NCI-H2196 treated with DMSO at 0.1 percent for 48 hours (cell line): Measurements from ENCODE around the gene RSPH1.

Experiments
- DNase-seq: peaks from one replicate; lab custom pipeline; 2025; ENCODE audit not compliant: unreplicated experiment; lab: John Stamatoyannopoulos, UW

The RSPH1 gene

DNA sequence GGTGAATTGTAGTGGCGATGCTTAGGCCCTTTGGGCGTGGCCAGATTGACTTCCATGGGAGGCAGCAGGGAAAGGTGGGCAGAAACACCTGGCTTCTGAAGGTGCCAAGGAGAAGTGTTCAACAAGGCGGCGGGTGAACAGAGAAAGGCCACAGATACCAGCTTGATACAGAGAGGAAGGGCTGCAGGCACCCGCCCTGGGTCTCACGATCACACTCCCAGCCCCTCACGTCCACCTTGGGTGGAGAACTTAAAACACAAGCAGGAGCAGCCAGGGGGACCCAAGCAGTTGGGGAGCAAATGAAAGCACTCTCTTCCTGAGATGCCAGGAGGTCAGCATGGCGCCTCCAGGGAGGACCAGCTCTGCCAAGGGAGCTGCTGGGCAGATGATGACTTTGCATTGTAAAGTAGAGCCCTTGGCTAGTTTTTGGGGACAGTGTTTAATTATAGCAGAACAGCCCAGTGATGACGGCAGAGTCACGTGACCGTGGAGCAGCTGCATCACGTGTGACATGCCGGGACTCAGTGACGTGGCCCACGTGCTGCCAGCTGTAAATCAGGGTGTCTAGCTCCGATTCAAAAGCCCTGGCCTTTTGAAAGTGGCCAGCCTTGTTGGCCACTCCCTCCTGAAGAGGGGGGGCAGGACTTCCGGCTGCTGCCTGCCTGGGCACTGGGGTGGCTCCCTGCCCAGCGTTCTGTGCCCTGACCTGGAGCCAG lies 36.6 kb upstream of the RSPH1 start:
- peak; percentile 94 for DNase-seq

DNA sequence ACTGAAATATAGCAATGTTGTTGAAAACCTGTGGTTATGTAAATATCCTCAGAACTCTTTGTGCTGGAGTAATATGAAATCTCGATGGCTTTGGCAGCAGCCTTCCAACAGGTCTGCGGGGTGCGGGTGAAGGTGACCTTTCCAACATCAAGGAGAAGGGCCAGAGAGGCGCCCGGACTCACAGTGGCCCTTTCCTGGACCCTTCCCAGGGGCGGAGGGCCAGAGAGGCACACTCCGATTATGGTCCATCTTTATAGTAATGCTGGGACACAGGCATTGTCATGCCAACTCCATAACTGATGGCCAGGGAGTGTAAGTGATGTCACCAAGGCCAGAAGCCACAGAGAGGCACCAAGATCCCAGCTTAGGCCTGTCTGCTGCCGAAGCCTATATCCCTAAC lies 35.7 kb upstream of the RSPH1 start:
- DNase-seq: no peak

DNA sequence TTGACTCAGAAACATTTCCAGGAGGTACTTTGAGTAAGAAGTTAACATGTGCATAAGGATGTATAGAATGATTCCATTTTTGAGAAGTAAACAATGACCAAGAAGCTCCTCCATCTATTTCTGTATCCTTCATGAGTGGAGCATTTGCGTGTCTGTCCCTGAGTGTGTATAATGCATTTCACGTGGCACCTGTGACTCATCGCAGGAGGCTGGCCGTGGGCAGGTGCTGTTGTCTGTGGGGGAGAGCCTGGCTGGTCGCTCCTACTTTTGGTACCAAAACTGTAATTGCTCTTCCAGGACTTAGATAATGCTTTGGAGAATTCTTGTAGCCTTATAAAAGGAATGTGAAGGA lies 34.1 kb upstream of the RSPH1 start:
- no peak for DNase-seq

DNA sequence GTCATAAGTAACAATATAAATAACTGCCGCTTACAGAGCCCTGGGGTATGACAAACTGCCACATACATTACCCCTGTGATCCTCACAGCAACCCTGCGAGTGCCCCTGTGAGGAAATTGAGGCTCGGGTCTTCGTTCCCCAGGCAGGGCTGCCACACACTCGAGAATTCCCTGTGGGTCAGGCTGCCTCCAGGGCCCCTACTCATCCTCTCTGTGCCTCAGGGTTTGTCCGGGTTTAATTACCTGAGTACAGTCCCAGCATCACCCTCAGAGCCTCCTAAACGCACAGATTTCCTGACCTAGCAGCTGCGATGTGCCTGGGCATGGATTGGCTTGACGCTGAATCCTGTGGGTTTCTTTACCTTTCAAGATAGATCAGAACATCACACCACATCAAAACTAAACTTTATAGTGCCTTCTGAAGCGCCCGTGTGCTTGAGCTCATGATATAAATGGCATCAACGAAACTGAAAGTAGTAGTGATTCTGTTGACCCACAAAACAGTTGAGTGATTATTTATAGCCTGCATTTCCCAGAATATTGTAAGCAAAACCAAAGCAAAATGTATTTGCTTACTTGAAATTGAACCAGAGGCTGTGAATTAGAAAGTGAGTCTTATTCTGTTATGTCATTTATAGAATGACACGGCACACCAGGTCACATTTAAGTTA lies 31.6 kb upstream of the RSPH1 start:
- no peak for DNase-seq

DNA sequence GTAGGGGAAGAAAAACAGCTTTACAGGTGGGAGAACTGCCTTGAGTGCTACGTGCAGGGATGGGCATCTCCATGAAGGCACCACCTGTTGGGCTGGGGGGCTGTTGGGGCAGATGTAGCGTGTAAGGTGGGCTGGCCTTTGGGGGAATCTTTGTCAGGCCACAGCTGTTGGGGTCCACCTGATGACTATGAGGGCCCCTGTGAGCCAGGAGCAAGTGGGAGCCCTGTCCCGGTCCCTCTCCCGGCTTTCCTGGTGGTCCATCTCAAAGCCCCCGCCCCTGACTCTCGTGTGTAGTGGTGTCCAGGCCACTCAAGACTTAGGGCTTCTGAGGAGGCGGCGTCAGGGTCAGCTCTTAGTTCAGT lies 31.1 kb upstream of the RSPH1 start:
- no peak for DNase-seq

DNA sequence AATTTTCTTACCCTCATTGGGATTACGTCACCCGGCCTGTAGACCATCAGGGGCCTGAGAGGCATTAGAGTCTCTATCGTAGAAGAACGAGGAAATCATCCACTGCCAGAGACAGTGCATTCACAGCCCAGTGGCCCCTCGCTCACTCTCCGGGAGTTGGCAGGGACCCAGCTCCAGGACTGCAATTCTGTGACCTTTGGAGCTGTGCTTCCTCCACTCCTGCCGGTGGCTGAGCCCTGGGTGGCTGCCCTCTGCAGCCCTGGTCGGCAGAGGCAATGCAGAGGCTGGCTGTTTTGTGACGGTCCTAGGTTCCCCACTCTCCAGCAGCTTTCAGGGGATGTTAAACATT lies 30.3 kb upstream of the RSPH1 start:
- DNase-seq: no peak

DNA sequence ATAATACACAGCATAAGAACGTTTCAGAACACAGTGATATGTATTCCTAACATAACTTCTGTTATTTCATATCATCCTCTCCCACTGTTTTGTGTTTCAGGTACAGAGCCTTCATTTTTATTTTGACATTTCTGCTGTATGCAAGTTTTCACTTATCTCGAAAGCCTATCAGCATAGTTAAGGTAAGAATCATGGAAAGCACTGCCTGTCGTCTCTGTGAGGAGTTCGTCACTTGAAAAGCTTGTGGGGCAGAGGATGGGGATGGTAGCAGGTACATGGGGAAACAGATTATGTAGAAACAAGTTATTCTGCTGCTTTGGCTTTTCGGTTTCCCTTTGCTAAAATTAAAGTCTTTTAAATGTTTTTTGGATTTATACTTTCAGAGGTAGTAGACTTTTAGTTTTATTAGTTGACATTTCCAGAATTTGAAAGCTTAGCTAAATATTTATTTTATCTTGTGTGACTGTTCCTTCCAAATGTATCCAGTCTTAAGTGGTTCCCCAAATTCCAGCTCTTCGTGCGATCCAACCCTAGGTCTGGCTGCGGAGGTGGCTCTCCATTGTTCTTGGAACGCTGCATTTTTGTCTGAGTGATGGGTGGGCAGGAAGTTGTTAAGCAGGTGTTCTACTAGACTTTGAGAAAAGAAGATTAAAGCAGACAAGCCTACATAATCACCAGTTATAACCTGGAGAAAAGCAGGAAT lies 29.8 kb upstream of the RSPH1 start:
- no peak for DNase-seq

DNA sequence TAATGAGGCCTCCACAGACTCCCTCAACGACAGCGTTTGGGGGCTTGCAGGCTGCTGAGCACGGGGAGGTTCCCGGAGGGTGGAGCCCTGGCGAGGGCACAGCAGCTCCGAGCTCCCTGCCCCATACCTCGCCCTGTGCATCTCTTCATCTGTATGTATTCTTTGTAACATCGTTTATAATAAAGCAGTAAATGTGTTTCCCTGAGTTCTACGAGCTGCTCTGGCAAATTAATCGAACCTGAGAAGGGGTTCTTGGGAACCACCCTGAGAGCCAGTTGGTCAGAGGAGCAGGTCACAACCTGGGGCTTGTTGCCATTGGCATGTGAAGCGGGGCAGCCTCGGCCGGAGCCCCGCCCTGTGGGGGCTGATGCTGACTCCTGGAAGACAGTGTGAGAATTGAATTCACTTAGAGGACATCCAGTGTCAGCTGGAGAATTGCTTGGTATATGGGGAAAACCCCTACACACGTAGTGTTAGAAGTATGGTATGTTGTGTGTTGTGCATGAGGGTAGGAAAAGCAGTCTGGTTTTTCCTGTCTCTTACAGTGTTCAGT lies 29.1 kb upstream of the RSPH1 start:
- no peak for DNase-seq

DNA sequence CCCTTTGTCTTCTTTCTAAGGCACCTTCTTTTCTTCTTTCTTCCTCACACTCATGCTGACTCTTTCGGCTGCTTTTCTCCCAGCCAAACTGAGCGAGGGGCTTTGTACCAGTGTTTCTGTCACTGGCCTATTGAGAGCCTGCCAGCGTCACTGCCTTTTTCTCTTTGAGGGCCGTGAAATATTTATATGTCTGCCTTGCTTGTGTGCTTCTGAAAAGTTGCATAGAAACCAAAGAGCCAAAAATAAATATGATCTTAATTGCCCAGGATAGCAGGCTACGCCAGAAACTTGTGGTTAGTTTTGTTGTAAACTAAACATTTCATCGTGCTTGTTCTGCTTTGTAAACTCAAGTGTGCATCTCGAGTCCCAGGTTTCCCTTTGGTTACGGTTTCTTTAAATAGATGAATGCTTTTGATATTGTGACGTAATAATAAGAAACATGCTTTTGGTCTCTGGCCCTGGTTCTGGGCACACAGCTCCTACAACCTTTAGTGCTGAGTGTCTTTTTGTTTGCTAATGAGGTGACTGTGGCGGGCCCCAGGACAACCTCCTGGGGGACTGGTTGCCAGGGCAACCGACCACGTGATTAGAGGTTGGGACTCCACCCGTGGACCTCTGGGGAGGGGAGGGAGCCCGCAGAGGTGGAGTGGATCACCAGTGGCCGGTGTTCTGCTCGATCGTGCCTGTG lies 28.5 kb upstream of the RSPH1 start:
- DNase-seq: peak; percentile 78

DNA sequence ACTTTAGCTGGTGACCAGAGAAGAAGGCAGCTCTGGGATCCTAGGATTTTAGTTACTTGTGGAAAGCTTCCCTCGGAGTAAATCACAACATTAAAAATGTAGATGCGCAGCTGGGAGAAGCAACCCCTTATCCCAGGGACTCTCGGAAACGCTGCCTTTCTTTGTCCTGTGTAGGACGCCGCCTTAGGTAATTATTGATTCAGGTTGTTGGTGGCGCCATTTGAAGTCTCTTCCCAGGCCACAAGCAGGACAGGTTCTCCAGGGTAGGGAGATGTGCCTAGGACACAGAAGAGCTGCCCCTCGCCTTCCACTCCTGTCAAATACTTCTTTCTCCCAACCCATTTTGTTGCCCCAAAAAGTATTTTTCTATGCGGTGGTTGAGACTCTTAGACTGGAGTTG lies 27.9 kb upstream of the RSPH1 start:
- no peak for DNase-seq

DNA sequence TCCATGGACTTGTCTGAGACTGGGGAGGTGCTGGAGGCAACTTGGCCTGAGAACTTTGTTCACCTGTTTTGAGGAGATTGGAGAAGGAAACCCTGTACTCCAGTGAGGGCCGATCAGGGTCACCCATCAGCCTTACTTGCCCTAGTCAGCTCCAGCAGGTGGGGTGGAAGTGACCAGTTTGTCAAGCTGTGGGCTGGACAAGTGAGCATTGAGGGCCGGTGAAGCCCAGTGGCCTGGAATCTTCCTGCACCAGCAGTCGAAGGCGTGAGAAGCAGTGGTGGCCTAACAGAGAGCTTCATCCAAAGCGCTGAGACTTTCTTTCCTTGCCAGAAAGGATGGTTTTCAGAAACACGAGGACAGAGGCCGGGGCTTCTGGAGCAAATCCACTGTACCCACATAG lies 27.2 kb upstream of the RSPH1 start:
- no peak for DNase-seq

DNA sequence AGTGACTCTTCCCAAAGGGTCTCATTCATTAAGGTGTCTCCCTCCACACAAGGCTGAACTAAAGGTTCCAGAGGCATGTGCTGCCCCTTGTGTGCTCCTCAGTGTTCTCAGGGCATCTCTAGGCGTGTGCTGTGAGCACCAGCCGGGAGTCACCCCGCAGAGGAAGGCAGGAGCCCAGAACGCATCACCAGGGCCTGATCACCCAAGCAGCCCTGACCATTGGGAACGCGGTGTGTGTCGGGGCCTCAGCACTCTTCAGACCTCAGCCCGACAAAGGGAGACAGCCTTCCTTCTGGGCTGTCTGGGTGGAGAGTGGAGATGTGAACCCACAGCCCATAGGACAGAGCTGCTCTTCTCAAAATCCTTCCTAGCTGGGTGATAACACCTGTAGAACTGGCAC lies 26.7 kb upstream of the RSPH1 start:
- DNase-seq: no peak

DNA sequence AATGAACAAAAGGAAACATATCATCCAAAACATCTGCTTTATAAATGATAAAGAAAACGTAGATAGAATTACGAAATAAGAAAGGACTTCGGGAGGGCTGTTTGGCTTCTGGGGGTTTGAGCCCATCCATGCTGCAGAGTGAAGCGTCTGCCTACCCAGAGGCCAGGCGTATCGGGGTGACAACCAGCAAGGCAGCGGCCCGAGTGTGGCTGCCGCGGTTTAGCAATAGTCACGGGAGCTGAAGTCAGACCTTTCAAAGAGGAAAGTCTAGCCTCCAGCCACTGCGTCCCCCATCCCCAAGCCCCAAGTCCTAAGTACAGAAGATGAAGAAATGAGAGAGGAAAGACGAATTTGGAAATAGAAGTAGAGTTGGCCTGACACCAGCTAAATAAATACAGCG lies 26.2 kb upstream of the RSPH1 start:
- no peak for DNase-seq

DNA sequence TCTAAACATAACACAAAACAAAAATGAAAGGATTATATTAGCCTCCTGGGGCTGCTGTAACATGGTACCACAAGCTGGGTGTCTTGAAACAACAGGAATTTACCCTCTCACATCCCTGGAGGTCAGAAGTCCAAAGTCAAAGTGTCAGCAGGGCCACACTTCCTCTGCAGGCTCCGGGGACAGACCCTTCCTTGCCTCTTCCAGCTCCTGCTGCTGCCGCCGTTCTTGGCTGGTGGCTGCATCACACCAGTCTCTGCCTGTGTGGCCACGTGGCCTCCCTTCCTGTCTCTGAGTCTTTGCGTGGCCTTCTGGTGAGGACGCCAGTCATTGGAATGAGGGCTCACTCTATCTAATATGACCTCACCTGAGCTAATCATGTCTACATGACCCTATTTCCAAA lies 25.8 kb upstream of the RSPH1 start:
- DNase-seq: no peak

DNA sequence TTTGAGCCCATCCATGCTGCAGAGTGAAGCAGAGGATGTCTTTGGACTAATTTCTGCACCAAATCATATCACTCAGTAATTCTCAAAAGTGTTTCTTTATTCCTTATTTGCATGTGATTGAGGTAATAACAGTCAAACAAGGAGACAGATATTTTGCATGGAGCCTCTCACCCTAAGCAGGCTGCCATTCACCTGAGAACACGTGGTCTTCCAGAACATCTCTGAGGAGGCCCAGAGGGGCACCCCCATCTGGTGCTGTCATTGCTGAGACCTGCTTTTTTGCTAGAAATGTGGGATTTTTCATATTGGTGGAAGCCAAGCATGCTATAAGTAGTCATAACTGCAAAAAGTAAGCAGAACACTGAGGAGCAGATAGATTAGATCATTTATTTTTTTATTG lies 25.4 kb upstream of the RSPH1 start:
- no peak for DNase-seq

DNA sequence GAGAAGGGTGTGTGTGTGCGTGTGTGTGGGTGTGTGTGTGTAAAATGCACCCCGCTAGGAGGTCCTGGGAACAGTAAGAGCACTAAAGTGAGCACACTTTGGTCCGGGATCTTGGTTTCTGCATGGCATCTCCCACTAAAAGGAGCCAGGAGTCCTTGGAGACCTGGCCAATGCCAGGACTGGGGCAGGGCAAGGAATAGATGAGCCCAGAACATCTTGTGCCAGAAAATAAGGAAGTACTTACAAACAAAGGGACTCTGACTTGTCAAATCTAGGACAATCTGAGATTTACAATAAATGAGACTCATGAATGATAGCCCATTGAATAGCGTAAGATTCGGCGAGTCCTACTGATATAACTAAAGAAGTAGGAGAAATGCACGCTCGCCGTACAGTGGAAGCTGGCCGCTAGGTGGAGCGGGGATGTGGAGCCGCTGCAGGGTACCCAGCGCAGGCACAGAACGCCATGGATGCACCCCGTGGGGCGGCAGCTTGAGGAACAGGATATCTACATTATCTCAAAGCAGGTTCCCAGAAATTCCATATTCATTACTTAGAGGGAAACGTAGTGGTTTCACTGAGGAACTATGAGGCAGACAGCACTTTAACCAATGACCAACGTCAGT lies 24.7 kb upstream of the RSPH1 start:
- DNase-seq: no peak

DNA sequence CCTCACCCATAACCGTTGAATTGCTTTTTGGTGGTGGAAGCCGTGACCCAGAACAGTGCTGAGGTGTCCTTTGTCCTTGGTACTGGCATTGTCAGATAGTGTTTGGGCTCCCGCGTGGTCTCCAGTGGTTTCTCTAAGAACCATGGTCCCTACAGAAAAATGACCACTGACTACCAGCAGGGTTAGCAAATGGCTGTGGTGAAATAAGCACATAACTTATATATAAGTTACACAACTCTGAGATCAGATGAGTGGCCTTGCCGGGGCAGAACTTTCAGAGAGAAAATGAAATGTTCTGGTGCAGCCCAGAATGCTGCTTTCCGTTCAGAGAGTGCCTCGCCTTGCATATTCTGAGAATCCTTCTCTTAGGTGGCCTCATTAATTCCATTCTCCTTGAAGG lies 22.6 kb upstream of the RSPH1 start:
- no peak for DNase-seq

DNA sequence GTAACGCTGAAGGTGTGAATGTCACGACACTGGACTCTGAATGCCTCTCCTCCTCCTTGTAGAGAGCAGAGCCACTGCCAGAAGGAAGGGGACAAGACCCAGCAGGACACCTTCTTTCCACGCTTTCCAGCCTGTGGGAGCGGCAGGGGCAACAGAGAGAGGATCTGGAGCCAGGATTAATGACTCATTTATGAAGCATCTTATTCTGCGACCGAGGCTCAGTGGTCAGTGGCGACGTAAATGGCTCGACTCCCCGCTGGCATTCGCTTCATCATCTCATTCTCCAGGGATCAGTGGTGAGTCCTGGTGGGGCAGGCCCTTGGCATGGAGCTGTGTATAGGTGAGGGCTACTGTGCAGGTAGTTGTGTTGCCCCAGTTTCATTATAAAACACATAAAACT lies 22.2 kb upstream of the RSPH1 start:
- DNase-seq: no peak

DNA sequence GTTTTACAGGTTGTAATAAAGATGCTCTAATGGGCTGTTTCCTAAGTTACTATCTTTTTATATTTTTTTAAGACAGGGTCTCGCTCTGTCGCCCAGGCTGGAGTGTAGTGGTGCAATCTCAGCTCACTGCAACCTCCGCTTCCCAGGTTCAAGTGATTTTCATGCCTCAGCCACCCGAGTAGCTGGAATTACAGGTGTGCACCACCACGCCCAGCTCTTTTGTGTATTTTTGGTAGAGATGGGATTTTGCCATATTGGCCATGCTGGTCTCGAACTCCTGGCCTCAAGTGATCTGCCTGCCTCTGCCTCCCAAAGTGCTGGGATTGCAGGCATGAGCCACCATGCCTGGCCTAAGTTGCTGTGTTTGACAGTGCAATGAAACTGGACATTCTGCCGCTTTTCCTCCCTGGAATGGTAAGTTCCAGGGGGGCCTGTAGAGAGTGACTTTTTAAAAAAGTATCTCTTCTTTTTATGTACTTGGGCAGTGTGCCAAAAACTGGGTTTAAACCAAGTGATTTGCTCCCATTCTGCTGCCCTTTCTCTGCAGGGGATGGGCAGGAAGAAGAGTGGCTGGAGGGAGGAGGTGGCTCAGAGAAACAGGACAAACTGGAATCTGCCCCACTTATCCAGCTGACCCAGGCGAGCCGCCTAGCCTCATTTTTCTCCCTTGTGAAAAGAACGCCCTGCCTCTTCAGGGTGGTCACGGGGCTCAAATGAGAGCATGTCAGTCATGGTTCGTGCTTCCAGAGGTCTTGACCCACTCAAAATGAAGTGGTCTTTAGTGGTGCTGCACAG lies 19.9 kb upstream of the RSPH1 start:
- DNase-seq: peak; percentile 30

DNA sequence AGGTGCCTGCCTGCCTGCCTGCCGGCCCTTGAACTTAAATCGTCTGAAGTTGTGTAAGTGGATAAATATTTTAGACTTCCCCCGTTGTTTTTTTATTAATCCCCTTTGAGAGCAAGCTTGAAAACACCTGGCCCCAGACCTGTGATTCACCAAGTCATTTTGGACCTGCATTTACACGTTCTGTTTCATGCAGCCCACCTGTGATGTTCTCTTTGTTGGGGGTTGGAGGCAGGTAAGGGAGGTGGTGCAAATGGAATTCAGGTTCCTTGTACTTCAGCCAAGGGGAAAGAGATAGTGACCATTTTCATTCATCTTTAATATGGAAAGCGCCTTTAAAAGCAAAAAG lies 18.8 kb upstream of the RSPH1 start:
- no peak for DNase-seq
